HG02610 (cell line): ENCODE measurements around the gene CCL2.

ENCODE experiments used
- ATAC-seq: cut with Tn5 transposase; IDR thresholded peaks from one replicate; pipeline ENCODE4 v1.9.1; 2021; ENCODE audit warnings: mild to moderate bottlenecking, moderate library complexity; ENCODE audit not compliant: unreplicated experiment

Gene CCL2

DNA sequence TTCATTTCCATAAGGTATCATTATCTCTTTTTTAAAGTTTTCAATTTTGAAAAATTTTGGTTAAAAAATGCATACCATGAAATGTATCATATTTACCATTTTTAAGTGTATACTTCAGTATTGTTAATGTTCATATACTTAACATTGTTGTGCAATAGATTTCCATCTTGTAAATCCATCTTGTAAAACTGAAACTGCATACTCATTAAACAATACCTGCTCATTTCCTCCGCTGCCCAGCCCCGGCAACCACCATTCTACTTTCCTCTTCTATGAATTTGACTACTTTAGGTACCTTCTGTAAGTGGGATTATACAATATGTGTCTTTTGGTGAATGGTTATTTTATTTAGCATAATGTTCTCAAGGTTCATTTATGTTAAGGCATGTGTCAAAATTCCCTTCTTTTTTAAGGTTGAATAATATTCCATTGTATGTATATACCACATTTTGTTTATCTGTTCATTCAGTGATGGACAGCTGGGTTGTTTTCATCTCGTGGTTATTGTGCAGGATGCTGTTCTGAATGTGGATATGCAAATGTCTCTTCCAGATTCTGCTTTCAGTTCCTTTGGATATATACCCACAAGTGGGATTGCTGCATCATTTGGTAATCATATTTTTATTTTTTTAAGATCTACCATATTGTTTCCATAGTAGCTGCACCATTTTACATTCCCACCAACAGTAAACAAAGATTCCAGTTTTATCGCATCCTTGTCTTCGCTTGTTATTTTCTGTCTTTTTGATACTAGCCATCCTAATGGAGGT is 6.7 kb downstream of the CCL2 start:
- no peak for ATAC-seq

DNA sequence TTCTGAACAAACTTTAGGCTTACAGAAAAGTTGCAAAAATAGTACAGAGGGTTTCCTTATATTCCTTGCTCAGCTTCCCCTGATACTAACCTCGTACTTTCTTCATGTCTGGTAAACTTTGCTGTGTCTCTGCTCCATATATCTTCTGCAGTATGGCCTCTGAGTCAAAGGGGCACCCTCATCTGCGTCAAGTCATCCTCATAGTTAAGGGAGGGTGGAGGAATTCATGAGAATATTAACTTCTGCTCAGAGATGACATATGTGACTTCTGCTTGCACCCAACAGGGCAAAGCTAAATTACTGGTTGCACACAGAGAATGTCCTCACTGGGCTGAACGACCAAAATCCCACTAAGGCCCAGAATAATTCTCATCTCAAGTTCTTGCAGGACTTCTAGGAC is 10.6 kb downstream of the CCL2 start:
- no peak for ATAC-seq

DNA sequence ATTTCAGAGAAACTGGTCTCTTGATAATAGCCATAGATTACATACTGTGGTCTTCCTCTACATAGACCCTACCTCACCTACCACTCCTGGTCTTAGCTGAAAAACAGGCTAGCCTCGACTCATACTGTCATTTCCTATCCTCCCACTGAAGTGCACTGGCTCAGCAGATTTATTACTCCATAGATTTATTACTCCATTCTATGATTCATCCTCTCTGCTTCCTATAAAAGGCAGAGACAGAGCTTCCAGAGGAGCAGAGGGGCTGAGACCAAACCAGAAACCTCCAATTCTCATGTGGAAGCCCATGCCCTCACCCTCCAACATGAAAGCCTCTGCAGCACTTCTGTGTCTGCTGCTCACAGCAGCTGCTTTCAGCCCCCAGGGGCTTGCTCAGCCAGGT is 14.9 kb downstream of the CCL2 start, which contains the start of gene CCL7:
CCL7 (plus strand) TSS at position 253 of the 400 bp plus-strand sequence; CDS start at position 323, 70 bp downstream.
- no peak for ATAC-seq

DNA sequence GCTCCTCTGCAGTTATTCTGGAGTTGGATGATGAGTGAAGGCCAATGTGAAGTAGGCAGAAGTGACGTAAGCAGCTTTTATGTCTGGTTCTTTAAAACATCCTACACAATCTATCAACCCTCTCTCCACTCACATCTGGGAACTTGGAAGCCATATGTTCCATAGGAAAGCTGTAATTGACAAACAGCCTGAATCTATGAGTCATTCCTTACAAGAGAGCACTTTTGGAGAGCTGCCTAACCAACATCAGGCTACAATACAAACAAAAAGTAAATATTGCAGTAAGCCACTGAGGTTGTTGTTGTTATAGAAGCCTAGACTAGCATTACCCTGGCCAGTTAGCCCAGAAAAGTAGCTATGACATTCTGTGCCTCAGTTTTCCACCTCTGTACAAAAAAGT is 20.8 kb downstream of the CCL2 start:
- ATAC-seq, result no peak

DNA sequence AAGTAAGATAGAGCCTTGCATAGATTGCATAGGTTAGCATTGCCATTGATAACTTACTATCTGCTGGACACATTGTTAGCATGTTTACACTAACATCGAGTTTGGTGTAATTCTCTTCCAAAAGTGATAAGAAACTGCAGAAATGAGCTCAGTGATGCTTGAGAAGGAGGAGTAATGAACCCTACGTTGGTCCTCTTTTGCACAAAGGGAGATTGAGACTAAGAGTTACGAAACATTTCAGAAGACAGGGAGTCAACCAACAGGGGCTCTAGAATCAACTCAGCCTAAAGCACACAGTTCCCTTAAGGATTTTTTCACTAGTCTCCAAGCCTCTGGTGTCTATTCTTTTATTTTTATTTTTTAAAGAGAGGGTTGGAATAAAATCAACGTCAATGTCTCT is 21.7 kb downstream of the CCL2 start:
- no peak for ATAC-seq

DNA sequence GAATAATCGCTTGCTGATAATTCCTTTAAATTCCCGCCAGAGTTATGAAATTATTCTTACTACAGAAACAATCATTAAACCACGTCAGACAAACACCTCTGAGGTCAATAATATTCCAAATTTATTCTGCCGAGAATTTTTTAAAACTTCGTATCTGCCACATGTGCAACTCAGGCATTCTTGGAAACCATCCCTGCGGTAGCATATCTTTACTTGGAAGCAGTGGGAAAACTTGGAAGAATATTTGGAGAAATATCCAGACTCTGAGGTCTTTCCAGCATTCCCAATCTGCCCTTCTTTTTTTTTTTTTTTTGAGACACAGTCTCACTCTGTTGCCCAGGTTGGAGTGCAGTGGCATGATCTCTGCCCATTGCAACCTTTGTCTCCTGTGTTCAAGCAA is 28.5 kb downstream of the CCL2 start:
- ATAC-seq, result no peak

DNA sequence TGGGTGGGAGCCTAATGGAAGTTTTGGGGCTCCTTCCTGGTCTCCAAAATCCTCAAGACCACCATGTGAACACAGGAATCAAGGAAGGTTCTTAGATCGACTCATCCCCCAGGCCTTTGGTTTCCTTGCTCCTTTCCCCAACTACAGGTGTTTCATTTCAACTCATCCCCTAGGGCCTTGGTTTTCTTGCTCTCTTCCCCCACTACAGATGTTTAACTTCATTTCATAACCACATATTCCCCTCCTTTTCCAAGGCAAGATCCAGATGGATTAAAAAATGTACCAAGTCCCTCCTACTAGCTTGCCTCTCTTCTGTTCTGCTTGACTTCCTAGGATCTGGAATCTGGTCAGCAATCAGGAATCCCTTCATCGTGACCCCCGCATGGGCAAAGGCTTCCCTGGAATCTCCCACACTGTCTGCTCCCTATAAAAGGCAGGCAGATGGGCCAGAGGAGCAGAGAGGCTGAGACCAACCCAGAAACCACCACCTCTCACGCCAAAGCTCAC is 30.3 kb downstream of the CCL2 start, which contains the start of gene CCL11:
CCL11 (plus strand) TSS at position 457 of the 507 bp plus-strand sequence. CDS start 67 bp downstream, outside the sequence.
- ATAC-seq, result no peak

DNA sequence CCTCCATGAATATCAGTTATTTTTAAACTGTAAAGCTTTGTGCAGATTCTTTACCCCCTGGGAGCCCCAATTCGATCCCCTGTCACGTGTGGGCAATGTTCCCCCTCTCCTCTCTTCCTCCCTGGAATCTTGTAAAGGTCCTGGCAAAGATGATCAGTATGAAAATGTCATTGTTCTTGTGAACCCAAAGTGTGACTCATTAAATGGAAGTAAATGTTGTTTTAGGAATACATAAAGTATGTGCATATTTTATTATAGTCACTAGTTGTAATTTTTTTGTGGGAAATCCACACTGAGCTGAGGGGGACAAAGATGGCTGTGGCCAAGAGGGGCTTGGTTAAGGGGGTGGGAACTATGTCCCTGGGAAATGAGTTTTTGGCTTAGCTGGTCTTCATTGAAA is 32.8 kb downstream of the CCL2 start:
- no peak for ATAC-seq

DNA sequence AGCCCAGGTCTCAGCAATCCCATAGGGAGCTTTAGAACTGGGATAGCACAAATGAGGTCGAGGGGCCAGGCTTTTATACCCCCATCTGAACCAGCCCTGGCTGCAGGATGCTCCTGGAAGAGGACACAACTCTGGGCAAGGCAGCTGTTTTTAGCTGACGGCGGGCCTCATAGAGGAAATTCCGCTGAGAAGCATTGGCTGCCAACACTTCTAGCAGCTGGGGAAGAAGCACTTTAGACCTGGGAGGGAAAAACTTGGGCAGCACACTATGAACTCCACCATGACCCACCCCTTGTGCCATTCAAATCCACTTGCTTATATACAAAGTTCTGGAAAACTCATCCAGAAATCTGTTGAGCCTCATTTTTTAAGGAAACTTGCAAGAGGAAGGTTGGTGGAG is 35.5 kb downstream of the CCL2 start:
- ATAC-seq, result no peak

DNA sequence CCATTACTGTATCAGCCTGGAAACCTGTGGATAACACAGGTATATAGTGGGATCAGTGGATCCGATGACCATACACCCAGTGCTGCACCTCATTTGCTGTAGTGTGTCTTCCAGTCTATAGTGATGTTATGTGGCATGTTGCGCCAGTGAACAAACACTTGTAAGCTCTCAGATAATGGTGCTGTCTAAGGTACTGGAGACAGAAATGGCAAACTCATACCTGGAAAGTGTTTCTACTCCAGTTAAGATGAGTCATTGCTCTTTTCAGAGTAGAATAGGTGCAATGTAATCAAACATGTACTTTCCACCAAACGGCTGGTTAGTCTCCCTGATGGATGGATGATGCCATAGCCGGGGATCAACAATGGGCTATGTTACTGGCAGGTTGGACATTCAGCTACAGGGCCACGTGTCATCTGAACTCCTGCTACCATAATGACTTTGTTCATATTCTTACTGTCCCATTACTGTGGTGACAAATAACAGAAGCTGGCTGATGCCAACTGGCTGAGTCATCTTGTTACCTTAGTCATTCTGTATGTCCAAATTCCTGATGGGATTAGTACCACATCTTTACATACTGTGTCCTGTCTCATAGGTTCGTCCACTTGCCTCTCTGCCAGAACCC is 36.8 kb downstream of the CCL2 start:
- no peak for ATAC-seq

DNA sequence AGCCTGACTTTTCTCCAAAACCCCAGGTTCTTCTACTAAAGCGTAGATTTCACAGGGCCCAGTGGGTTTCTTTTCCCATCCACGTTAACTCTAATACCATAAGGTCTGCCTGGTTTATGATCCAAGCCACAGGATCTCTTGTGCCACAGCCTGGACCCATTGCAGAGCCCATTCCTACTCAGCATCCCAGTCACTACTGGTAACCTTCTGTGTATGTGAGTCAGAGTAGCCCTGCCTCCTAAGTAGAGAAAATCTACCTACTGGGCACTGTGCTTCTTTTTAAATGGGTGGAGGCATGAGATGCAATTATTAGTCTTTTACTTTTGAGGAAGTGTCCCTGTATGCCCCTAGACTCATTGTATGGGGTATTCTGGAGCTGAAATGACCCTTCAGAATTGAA is 43.9 kb downstream of the CCL2 start:
- ATAC-seq, result no peak

DNA sequence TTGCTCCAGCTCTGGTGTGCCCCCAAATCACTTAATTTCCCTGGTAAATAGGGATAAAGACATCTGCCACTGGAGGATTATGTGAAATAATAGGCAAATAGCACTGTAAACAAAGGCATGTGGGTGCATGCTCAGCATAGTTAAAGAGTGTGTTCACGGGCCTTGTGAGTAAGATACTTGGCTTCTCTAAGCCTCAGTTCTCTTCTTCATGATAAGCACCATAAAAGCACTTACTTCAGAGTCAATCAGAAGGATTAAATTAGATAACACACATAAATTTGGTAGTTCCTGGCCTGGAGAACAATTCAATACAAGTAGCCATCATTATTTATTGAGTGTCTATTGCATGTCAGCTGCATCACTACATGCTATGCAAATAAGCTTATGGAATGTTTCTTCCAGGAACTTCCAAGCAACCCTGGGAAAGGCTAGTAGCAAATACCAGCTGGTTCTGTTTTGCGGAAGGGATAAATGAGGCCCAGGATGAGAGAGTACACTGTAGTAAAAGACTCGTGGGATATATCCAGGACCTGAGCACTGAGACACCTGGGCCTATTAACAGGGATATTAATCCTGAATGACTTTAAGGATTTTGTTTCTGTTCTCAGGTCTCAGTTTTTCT is 45.0 kb downstream of the CCL2 start:
- no peak for ATAC-seq

DNA sequence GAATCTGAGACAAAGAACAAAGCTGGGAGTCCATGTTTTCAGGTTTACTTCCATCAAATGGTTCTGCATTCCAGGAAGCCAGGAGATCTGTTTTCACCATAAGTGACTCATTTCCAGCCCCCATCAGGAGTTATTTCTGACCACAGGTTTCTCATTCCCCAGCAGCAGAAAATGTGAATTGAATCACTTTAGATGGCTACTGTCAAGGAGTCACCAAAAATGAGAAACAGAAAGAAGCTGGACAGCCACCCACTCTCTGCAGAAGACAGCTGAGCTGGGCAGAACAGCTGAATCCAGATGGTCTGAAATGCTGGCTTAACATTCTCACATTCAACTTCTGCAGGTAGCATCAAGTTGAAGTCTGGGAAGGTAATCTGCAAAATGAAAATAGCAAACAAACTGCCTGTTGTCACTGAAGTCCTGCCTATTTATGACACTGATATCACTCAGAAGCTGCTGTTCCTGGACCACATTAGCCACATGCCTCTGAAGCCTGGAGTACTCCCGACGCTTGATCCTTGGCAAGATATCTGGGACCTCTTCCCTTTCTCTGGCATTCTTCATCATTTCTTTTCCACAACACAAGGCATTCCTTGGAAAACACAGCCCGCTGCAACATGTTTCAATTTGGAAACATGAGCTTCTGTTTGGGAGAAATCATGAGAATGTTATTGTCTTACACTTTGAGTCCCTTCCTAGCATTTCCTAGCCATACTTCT is 45.7 kb downstream of the CCL2 start:
- no peak for ATAC-seq

DNA sequence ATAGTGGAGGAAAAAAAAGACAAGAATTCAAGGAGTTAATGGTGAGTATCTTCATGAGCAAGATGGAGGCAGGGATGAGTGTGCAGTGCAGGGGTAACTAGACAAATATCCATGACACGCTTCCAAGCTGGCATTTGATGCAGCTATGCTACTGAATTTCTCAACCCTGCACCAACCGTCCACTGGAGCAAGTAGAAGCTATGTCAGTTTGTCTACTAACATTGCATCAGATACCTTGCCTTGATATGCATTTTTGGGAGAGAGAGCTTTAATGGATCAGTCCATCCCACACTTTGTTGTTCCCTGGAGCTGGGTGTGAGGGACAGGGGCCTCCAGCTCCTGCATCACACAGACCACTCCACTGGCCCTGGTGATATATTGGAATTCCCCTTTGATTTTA is 46.9 kb downstream of the CCL2 start:
- ATAC-seq, result no peak

DNA sequence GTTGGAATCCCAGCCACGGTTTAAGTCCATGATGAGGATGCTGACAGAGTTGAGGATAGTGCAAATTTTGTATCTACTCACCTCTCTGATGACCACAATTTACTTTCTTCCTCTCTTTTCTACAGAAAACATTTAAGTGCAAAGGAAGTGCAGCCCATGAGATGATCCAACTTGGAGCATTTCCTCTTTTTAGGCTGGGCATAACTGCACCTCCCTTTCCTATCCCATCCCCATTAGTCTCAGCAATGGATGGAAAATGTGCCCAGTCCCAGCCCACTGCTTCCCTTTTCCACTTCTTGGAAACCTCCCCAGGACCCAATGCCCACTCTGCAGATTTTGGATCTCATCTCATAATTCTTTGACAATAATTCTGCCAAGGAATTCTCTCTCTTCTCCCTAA is 47.6 kb downstream of the CCL2 start:
- ATAC-seq, result no peak

DNA sequence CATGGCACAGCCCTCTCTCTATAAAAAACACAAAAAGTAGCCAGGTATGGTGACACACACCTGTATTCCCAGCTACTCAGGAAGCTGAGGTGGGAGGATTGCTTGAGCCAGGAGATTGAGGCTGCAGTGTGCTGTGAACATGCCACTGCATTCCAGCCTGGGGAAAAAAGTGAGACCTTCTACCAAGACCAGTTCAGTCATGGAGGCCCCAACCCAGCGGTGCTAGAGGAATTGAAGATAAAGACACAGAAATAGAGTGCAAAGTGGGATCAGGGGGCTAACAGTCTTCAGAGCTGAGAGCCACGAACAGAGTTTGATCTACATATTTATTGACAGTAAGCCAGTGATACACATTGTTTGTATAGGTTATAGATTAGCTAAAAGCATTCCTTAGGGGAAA is 48.5 kb downstream of the CCL2 start:
- ATAC-seq, result no peak

DNA sequence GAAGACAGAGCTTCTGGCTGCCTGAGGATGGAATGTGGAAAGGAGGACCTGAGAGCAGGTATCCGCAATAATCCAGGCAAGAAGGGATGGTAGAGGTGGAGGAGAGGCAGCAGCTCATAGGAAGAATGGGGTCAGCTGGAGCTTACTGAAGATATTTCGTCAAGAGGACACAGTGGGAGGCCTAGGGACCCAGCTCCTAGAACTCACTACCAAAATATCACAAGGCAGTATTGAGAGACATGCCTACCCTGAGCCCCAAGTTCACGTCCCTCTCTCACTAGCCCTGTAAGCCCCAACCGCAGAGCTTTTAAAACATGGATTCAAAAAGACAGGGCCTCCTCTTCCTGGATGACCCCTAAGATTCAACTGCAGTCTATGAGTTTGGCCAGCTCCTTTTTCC is 50.0 kb downstream of the CCL2 start:
- ATAC-seq, result no peak

DNA sequence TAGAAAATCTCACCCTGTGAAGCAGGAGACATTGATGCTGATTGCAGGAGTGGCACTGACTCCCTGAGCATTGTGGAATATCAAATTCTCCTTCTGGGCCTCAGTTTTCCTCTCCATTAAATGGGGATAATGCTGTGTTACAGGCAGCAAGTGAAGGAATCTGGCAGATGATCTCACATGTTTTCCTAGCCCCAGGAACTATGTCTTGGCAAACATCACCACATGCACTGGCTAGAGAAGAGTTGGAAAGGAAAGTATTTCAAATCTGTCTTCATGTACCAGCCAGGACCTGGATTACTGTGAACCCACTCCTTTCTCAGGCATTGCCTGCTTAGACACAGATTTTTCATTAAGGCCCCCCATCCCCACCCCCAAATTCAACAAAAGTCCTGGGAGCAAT is 50.5 kb downstream of the CCL2 start:
- no peak for ATAC-seq

DNA sequence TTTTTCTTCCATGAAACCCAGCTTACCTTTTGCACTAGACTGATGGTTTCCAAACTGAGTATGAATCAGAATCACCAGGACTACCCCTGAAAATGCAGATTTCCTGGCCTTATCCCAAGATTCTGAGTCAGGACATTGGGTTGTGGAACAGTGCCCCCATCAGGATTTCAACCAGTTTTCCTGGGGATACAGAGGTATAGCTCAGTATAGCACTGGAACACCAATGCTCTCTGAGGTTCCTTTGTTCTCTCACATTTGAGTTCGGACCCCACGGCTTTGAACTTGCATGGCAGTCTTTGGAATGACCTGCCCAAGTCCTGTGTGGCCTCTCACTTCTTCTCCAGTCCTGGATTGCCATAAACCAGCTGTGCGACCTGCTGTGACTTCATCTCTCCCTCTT is 51.4 kb downstream of the CCL2 start:
- no peak for ATAC-seq
